ENCODE results near the gene GAPDH. TPM values are rescaled to one million over a fixed set of nuclear protein-coding genes. Genes with fewer than 3 reads are reported as not detected.
A peak's percentile ranks its signal among the peaks of the same experiment; 100 is the strongest.

GAPDH gene
- polyA plus RNA-seq, 1 experiment, result 9,160 TPM

DNA sequence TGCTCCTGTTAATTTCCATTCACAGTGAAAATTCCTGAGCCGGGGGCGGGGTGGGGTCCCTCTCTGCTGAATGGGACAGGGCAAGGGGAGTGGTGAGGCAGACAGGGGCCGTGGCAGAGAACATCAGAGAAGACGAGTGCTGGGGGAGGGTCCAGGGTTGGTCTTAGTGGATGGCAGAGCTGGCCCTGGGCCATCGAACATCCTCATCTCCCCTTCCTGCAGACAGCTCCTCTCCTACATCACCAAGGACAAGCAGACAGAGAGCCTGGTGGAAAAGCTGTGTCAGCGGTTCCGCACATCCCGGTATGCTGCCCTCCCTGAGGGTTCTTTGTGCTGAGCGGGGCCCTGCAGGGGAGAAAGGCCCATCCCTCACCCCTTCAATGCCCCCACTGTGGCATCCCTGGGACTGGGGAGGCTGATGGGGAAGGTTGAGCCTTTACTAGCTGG lies 5.0 kb upstream of the GAPDH start:
- TF ChIP-seq, protein P1, sequence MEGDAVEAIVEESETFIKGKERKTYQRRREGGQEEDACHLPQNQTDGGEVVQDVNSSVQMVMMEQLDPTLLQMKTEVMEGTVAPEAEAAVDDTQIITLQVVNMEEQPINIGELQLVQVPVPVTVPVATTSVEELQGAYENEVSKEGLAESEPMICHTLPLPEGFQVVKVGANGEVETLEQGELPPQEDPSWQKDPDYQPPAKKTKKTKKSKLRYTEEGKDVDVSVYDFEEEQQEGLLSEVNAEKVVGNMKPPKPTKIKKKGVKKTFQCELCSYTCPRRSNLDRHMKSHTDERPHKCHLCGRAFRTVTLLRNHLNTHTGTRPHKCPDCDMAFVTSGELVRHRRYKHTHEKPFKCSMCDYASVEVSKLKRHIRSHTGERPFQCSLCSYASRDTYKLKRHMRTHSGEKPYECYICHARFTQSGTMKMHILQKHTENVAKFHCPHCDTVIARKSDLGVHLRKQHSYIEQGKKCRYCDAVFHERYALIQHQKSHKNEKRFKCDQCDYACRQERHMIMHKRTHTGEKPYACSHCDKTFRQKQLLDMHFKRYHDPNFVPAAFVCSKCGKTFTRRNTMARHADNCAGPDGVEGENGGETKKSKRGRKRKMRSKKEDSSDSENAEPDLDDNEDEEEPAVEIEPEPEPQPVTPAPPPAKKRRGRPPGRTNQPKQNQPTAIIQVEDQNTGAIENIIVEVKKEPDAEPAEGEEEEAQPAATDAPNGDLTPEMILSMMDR (IDR thresholded peaks at IDR 0.05; ENCODE audit: low read depth, low read length), result no peak
- CTCF ChIA-PET, result interaction anchor here (1.1 kb wide), 1 partner anchor 64 kb away, joined by 3 read pairs; no protein-coding TSS in a partner anchor
- H3K27ac ChIP-seq (ENCODE audit: low read depth, low read length), result no peak overlapping the region
- POLR2A ChIA-PET, result no interaction called here
- H3K27me3 ChIP-seq (ENCODE audit: control insufficient read depth, insufficient read depth, low read length), result no peaks in the 10 kb centered on the region
- peaks cover 4% of the 10 kb centered on the region; the same call in 1 of the 2 replicates for H3K9me3 ChIP-seq (ENCODE audit: control insufficient read depth, insufficient read depth, low read length)
- no peak for DNase-seq (ENCODE audit: low read depth, low spot score)
- no peak overlapping the region for H3K4me3 ChIP-seq (ENCODE audit: low read depth, low read length)

DNA sequence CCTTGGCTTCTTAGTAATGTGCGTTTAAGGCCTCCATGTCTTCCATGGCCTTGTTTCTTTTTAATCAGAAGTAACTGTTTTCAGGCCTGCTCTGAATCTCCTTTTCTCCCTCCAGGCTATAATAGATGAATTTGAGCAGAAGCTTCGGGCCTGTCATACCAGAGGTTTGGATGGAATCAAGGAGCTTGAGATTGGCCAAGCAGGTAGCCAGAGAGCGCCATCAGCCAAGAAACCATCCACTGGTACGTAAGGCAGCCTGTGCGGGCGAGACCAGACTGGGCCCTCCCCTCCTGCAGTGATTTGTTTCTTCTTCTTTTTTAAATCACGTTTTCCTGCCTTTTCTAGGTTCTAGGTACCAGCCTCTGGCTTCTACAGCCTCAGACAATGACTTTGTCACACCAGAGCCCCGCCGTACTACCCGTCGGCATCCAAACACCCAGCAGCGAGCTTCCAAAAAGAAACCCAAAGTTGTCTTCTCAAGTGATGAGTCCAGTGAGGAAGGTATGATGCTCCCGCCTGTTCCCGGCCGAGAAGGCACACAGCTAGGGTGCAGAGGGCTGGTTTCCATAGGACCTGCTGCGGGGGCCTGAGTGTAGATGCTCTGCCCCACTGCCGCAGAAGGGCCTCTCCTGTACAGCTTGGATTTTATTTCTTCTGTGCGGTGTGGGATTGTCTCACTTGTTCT lies 3.6 kb upstream of the GAPDH start:
- H3K27me3 ChIP-seq (ENCODE audit: control insufficient read depth, insufficient read depth, low read length), result no peaks in the 10 kb centered on the region
- TF ChIP-seq, protein P1 (IDR thresholded peaks at IDR 0.05; ENCODE audit: low read depth, low read length), result no peak
- ChIA-PET CTCF (no interaction called here), POLR2A (interaction anchor here (2.6 kb wide), 1 partner anchor 60 kb away, joined by 22 read pairs; the partner anchor contains the start of gene VAMP1)
- no peak overlapping the region for H3K4me3 ChIP-seq (ENCODE audit: low read depth, low read length)
- H3K27ac ChIP-seq (ENCODE audit: low read depth, low read length), result no peak overlapping the region
- DNase-seq (ENCODE audit: low read depth, low spot score), result no peak
- peaks cover 7% of the 10 kb centered on the region; the same call in 1 of the 2 replicates for H3K9me3 ChIP-seq (ENCODE audit: control insufficient read depth, insufficient read depth, low read length)

DNA sequence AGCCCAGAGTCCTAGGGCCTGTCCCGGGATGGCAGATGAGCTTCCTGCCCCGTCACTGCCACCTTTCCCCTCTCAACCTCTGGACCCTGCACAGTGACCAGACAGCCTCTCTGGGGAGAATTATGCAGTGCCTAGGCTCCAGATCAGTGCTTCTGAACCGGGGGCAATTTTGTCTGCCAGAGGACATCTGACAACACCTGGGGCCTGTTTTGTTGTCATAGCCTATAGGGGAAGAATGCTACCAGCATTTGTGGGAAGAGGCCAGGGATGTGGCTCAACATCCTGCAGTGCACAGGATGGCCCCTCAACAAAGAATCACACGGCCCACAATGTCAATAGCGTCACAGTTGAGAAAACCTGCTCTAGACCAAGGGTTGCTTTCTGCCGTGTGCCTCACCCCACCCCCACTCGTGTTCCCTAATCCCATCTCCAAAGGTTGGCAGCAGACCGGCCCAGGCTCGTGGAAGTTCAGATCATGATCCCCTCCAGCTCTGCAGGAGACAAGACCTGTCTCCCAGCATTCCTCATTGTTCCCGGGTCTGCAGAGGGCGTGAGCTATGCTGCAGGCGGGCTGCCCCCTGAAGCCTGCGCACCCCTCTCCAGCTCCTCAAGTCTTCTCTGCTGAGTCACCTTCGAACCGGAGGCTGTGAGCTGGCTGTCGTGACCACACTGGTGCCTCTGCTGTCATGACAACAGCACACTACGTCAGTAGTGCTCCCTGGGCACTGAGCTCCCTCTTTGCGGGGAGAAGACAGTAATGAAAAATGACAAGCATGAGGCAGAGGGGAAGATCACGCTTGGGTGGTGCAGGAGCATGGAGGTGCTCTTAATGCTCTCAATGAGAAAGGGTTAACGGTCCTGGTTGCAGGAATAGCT lies 2.0 kb upstream of the GAPDH start:
- peak; percentile 88 for DNase-seq (ENCODE audit: low read depth, low spot score)
- TF ChIP-seq, protein P1 (IDR thresholded peaks at IDR 0.05; ENCODE audit: low read depth, low read length), result no peak
- Histone ChIP-seq H3K4me3 (ENCODE audit: low read depth, low read length) (peak overlapping the region; percentile 60), H3K9me3 (ENCODE audit: control insufficient read depth, insufficient read depth, low read length) (peaks cover 7% of the 10 kb centered on the region; the same call in 1 of the 2 replicates), H3K27ac (ENCODE audit: low read depth, low read length) (peak overlapping the region; percentile 95), H3K27me3 (ENCODE audit: control insufficient read depth, insufficient read depth, low read length) (no peaks in the 10 kb centered on the region)
- ChIA-PET POLR2A (interaction anchor here (0.7 to 2.6 kb wide), 10 partner anchors 16 to 340 kb away, joined by 3 to 22 read pairs (median 4); partner anchors contain the start of genes MRPL51, SPSB2 and VAMP1), CTCF (interaction anchor here (0.9 kb wide), 1 partner anchor 109 kb away, joined by 3 read pairs; no protein-coding TSS in a partner anchor)

DNA sequence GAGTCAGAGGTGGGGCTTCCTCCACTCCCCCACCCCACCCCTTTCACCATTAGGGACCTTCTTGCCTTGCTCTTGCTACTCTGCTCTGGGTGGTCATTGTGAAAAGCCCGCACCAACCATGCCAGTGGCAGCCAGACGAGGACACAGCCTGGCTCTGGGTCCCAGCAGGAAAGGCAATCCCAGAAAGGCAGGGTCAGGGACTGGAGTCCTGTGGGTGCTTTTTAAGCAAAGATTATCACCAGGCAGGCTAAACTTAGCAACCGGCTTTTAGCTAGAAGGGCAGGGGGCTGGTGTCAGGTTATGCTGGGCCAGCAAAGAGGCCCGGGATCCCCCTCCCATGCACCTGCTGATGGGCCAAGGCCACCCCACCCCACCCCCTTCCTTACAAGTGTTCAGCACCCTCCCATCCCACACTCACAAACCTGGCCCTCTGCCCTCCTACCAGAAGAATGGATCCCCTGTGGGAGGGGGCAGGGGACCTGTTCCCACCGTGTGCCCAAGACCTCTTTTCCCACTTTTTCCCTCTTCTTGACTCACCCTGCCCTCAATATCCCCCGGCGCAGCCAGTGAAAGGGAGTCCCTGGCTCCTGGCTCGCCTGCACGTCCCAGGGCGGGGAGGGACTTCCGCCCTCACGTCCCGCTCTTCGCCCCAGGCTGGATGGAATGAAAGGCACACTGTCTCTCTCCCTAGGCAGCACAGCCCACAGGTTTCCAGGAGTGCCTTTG lies 1.2 kb upstream of the GAPDH start:
- POLR2A ChIA-PET, result interaction anchor here (0.7 to 2.6 kb wide), 7 partner anchors 16 to 212 kb away, joined by 3 to 22 read pairs (median 5); partner anchors contain the start of genes MRPL51 and VAMP1
- no peak for DNase-seq (ENCODE audit: low read depth, low spot score)
- H3K4me3 ChIP-seq (ENCODE audit: low read depth, low read length), result peak overlapping the region; percentile 60
- TF ChIP-seq, protein P1 (IDR thresholded peaks at IDR 0.05; ENCODE audit: low read depth, low read length), result no peak
- H3K9me3 ChIP-seq (ENCODE audit: control insufficient read depth, insufficient read depth, low read length), result peaks cover 7% of the 10 kb centered on the region; the same call in 1 of the 2 replicates
- CTCF ChIA-PET, result no interaction called here
- H3K27me3 ChIP-seq (ENCODE audit: control insufficient read depth, insufficient read depth, low read length), result no peaks in the 10 kb centered on the region
- H3K27ac ChIP-seq (ENCODE audit: low read depth, low read length), result peak overlapping the region; percentile 95

All from AG04450 (cell line).